Stimulated activated CD4-positive, alpha-beta T cell treated with anti-CD3 and anti-CD28 coated beads, Interleukin-4, amount 100 ng/mL, for 1 hour (primary cell): ENCODE measurements around the gene SLC9B2.

Experiments used
- DNase-seq: peaks from one replicate; pipeline ENCODE4 v3.0.0-alpha.2; 2020

SLC9B2 gene, protein sequence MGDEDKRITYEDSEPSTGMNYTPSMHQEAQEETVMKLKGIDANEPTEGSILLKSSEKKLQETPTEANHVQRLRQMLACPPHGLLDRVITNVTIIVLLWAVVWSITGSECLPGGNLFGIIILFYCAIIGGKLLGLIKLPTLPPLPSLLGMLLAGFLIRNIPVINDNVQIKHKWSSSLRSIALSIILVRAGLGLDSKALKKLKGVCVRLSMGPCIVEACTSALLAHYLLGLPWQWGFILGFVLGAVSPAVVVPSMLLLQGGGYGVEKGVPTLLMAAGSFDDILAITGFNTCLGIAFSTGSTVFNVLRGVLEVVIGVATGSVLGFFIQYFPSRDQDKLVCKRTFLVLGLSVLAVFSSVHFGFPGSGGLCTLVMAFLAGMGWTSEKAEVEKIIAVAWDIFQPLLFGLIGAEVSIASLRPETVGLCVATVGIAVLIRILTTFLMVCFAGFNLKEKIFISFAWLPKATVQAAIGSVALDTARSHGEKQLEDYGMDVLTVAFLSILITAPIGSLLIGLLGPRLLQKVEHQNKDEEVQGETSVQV

GRCh38 chr4:103076747-103077347 lies at the start of gene SLC9B2:
Gene SLC9B2, minus strand, starts transcription at chr4:103076761. Its CDS starts 9,211 bp downstream, at chr4:103067550.
- DNase-seq: no peak

- DNase-seq: no peak
These were observed 49.6 kb upstream of the SLC9B2 start for GRCh38 chr4:103126126-103126525.

DNA sequence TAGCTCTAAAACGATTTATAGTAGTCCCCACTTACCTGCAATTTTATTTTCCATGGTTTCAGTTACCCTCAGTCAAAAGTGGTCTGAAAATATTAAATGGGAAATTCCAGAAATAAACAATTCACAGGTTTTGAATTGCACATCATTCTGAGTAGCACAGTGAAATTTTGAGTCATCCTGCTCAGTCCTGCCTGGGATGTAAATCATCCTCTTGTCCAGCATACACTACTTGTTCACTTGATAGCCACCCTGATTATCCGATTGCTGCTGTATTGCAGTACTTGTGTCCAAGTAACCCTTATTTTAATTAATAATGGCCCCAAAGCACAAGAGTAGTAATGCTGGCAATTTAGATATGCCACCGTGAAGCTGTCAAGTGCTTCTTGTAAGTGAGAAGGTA lies 46.6 kb upstream of the SLC9B2 start:
- no peak for DNase-seq

DNA sequence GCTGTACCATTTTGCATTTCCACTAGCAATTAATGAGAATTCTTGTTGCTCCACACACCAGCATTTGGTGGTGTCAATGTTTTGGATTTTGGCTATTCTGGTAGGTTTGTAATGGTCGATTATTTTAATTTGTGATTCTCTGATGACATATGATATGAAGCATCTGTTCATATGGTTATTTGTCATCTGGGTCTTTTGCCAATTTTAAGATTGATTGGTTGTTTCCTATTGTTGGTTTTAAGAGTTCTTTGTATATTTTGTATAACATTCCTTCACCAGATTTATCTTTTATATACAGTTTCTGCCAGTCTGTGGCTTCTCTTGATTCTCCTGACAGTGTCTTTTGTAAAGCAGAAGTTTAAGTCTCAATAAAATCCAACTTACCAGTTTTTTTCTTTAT lies 41.6 kb upstream of the SLC9B2 start:
- no peak for DNase-seq

DNA sequence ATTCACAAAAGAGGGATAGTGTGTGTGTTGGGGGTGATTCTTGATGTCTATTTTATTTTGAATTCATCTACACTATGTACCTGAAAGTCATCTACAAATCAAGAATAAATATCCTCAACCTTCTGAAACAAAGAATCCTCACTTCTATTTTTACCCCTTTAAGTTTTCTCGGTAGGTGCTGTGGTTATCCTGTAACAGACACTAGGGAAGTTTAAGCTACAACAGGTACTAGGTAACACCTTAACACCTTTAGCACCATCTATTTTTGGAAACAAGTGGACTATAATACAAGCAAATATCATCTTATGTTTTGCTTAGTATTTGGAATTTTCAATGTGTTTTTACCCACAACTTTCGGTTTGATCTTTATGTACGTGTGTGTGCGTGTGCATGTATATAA lies 35.0 kb upstream of the SLC9B2 start:
- DNase-seq: no peak

- DNase-seq: no peak
These were observed 32.0 kb upstream of the SLC9B2 start for GRCh38 chr4:103108542-103108941.

- no peak for DNase-seq
These were observed 29.2 kb upstream of the SLC9B2 start for GRCh38 chr4:103105558-103106356.

DNA sequence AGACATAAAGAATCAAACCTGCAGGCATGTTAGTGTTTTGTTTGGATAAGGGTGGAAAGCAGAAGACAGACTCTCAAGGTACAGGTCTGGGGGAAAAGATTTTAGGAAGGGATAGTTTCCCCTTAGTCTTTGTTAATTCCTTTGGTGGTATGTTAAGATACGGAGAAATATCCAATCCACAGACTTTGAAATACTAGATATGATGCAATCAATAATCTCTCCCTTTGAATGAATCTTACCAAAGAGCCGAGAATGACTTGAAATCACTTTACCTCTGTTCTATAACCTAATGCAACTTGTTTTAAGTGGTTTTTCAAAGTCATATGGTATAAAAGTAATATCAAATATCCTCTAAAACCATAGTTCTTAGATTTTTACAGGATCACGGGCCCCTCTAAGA lies 28.3 kb upstream of the SLC9B2 start:
- DNase-seq: no peak

DNA sequence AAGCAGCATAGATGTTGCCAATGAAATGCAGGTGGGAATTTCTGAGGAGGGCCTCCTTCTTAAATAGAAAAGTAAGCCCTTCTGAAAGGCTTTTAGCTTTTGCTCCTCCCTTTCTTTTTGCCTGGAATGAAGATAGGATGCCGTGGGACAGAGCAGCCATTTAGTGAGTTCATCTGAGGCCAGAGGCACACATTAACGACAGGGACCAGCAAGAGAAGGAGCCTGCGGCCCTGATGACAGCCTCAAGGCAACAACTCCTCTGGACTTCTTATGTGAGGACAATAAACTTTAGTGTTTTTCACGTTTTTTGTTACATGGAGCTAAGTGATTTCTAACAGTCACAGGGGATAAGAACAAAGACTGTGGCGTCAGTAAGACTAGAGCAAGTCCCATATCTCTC lies 24.1 kb upstream of the SLC9B2 start:
- no peak for DNase-seq

DNA sequence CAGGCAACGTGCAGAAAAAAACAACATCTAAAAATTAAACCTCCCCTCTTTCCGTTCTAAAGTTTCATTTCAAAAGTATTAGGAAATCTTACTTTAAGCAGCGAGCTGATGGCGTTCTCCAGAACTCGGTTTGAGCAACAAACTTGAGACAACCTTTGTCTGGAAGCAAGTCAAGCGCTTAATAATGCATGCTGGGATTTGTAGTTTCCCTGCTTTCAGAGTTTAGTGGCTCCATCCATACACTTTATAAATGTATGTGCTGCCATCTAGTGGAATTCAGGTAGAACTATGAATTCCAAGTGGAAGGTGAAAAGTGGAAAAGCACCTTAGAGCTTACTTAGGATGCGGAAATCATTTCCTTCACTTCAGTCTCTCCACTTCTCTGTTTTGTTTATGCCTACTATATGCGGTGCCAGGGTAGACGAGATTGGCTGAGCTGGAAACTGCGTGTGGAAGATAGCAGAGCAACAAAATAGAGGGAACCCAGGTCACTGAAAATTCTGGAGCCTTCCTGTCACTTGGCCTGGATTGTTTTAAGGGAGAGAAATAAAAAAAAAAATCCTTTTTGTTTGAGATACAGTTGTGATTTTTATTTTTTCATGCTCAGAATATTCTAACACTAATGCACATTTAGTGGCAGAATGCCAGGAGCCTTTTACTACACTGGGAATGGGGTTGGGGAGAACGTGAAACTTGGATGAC lies 23.3 kb upstream of the SLC9B2 start, which contains the start of gene BDH2:
TSS of gene BDH2 (minus strand) at position 144 of the 702 bp plus-strand sequence. CDS start 3,580 bp downstream, outside the sequence.
- no peak for DNase-seq

- DNase-seq: no peak
These were observed 22.3 kb upstream of the SLC9B2 start for GRCh38 chr4:103098756-103099440.

GRCh38 chr4:103098341-103098740 lies 21.8 kb upstream of the SLC9B2 start:
- DNase-seq: no peak

- DNase-seq: no peak
These were observed 20.6 kb upstream of the SLC9B2 start for GRCh38 chr4:103097112-103097511.

GRCh38 chr4:103095080-103095479 lies 18.5 kb upstream of the SLC9B2 start:
- no peak for DNase-seq

- no peak for DNase-seq
These were observed 15.7 kb upstream of the SLC9B2 start for GRCh38 chr4:103092245-103092644.

DNA sequence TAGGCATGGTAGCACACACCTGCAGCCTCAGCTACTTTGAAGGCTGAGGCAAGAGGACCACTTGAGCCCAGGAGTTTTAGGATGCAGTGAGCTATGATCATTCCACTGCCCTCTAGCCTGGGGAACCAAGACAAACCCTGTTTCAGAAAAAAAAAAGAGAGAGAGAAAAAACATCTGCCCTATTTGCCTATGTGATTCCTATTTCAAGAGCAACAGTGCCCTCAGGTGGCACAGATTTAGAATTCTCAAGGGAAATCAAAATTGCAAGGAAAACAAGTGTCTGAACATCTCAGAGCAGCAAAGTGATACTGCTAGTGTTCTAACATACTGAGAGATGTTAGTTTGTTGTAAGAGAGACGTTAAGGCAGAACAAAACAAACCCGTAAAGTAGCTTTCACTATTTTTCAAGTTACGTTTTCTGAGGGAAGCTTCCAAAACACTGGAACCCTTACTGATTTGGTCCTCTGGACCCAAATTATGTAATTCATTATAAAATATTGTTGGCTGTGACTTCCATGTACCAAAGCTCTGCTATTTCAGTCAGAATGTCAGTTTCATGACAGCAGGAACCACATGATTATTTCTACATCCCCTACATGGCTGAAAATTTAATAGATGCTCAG lies 15.2 kb upstream of the SLC9B2 start:
- peak; percentile 17 for DNase-seq

DNA sequence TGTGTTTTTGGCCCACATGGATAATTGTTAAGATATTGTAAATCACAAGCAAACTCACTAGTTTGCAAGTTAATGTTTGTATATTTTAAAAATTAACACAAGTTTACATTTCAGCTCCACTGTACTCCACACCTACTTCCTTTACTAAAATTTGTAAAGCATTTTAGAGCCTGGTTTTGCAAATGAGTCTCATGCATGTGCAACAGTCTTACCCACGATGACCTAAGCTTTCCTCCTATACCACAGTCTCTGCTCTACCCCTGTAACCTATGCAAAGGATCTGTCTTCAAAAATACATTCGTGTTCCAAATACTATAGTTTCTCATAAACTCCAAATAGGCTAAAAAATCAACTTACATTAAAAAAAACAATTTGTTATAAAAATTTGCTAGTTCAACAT lies 12.9 kb upstream of the SLC9B2 start:
- no peak for DNase-seq

- no peak for DNase-seq
These were observed 10.0 kb upstream of the SLC9B2 start for GRCh38 chr4:103086551-103086950.

GRCh38 chr4:103085555-103086196 lies 9.1 kb upstream of the SLC9B2 start:
- DNase-seq: no peak

DNA sequence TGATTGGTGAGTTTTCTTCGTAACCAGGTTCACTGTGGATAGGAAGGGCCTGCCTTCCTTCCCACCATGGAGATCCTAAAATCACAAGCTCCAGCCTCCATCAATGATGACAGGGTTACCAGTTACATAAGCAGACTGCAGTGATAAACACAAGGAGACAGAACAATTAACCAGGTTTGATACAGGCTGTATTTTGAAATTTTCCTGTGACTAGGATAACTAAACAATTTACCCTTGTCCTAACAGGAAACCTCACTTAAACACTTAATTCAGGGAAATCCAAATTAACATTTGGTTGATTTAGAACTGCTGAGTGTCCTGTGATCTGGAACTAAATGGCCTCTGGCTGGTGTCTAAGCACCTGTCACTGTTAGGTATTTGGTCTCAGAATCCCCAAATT lies 3.1 kb upstream of the SLC9B2 start:
- DNase-seq: no peak
